Smooth muscle cell (in vitro differentiated cells): Measurements from ENCODE around the gene SLC25A13. TPM values are rescaled to one million over a fixed set of nuclear protein-coding genes. Genes with fewer than 3 reads are reported as not detected.

Experiments used
- DNase-seq: peaks from one replicate; lab custom pipeline; 2025; ENCODE audit not compliant: unreplicated experiment; lab: John Stamatoyannopoulos, UW
- H2AFZ ChIP-seq: fragments of 200-600 bp; sonication (generic); 2 replicates; pipeline ENCODE4 v1.6.0; 2016; ENCODE audit warnings: antibody characterized with exemption, low read depth, mild to moderate bottlenecking
- H3F3A ChIP-seq: fragments of 200-600 bp; sonication (generic); 2 replicates; pipeline ENCODE4 v1.6.0; 2017; ENCODE audit warnings: antibody characterized with exemption, low read depth
- H3K27ac ChIP-seq: fragments of 200-600 bp; sonication (generic); 2 replicates; pipeline ENCODE4 v1.5.1; 2016; ENCODE audit warnings: low read depth, mild to moderate bottlenecking
- H3K27me3 ChIP-seq: fragments of 200-600 bp; sonication (generic); 2 replicates; pipeline ENCODE4 v1.6.1; 2016; ENCODE audit warnings: low read depth, mild to moderate bottlenecking
- H3K36me3 ChIP-seq: fragments of 200-600 bp; sonication (generic); 2 replicates; pipeline ENCODE4 v1.5.1; 2016; ENCODE audit warnings: low read depth
- H3K4me1 ChIP-seq: fragments of 200-600 bp; sonication (generic); 2 replicates; pipeline ENCODE4 v1.5.1; 2016; ENCODE audit warnings: low read depth
- H3K4me2 ChIP-seq: fragments of 200-600 bp; sonication (generic); 2 replicates; pipeline ENCODE4 v1.6.0; 2016; ENCODE audit warnings: mild to moderate bottlenecking
- H3K4me3 ChIP-seq: fragments of 200-600 bp; sonication (generic); 2 replicates; pipeline ENCODE4 v1.5.1; 2016; ENCODE audit warnings: mild to moderate bottlenecking
- H3K79me2 ChIP-seq: fragments of 200-600 bp; sonication (generic); 2 replicates; pipeline ENCODE4 v1.6.0; 2016; ENCODE audit warnings: low read depth, mild to moderate bottlenecking
- H3K9ac ChIP-seq: fragments of 200-600 bp; sonication (generic); 2 replicates; pipeline ENCODE4 v1.6.0; 2016; ENCODE audit warnings: low read depth
- H3K9me3 ChIP-seq: fragments of 200-600 bp; sonication (generic); replicated peaks from 2 replicates; pipeline ENCODE4 v1.5.1; 2016; ENCODE audit warnings: low read depth
- H4K20me1 ChIP-seq: fragments of 200-600 bp; sonication (generic); 2 replicates; pipeline ENCODE4 v1.6.0; 2016; ENCODE audit warnings: low read depth
- WGBS: methylation state at CpG from one replicate; pipeline ENCODE4 v1.1.7; 2016; ENCODE audit warnings: low lambda C conversion rate; 5-methylcytosine and 5-hydroxymethylcytosine counted together
- polyA plus RNA-seq: library from polyadenylated mRNA; unstranded; fragments of >200 nt; fragmentation: Nextera tagmentation; extraction: Ambion mirVana; gene quantifications from 2 replicates; pipeline ENCODE4 v1.2.1, GENCODE V29; 2016
- total RNA-seq: library from RNA; depleted of rRNA; stranded (reverse); fragments of >200 nt; gene quantifications from 2 replicates; pipeline ENCODE4 v1.2.3, GENCODE V29; 2014
- TF ChIP-seq, protein P1 (sequence below): fragments of 200-600 bp; sonication (generic); IDR thresholded peaks from 2 replicates; pipeline ENCODE4 v1.5.1; 2017; ENCODE audit warnings: borderline replicate concordance, mild to moderate bottlenecking, antibody characterized with exemption; ENCODE audit not compliant: insufficient read depth, poor library complexity, severe bottlenecking

Gene SLC25A13
- total and polyA plus RNA-seq, 2 experiments from 2014 or later = 28.0 to 48.2 TPM

DNA sequence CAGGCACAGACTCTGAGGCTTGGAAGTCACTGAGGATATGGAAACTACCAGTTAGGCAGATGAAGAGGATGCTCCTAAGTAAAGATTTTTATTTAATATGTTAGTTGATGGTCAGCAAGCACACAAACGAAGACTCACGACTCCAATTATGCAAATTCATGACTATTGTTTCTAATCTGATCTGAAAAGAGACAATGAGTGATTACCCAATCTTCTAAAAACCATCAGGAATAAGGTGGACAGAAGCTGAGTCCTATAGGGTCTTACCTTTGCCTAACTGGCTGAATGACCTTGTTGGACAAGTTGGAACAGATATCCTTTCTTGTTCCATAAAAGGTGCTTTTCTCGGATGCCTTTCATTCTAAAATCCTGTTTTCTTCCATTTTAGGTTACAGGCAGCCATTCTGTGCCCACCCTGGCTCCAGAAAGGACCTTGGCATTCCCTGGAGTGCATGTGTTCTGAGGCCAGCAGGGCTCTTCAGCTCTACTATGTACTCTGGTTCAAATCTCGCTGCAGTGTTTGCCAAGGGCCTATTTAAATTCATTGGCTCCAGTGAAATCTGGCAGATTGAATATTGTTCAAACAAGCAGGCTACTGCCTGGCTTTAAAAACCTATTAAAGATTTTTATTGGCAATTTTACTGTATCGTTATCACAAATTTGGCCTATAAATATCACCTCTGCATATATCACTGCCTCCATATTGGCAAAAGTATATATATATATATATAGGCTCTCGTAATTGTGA, 77.5 kb downstream of the SLC25A13 start:
- Histone ChIP-seq H3K4me3 (no peak overlapping the region), H3K9me3 (no peaks in the 10 kb centered on the region), H3K27ac (no peak overlapping the region), H3K36me3 (no peaks in the 10 kb centered on the region), H3K4me1 (no peaks in the 10 kb centered on the region), H2AFZ (no peak overlapping the region), H3K9ac (no peak overlapping the region), H3K27me3 (no peaks in the 10 kb centered on the region), H4K20me1 (peaks cover 13% of the 10 kb centered on the region), H3F3A (no peaks in the 10 kb centered on the region), H3K79me2 (peaks cover 12% of the 10 kb centered on the region), H3K4me2 (no peak overlapping the region)
- DNase-seq = no peak
- WGBS = 77% methylated on average over 6 of the region's 6 CpGs
- TF ChIP-seq, protein P1, sequence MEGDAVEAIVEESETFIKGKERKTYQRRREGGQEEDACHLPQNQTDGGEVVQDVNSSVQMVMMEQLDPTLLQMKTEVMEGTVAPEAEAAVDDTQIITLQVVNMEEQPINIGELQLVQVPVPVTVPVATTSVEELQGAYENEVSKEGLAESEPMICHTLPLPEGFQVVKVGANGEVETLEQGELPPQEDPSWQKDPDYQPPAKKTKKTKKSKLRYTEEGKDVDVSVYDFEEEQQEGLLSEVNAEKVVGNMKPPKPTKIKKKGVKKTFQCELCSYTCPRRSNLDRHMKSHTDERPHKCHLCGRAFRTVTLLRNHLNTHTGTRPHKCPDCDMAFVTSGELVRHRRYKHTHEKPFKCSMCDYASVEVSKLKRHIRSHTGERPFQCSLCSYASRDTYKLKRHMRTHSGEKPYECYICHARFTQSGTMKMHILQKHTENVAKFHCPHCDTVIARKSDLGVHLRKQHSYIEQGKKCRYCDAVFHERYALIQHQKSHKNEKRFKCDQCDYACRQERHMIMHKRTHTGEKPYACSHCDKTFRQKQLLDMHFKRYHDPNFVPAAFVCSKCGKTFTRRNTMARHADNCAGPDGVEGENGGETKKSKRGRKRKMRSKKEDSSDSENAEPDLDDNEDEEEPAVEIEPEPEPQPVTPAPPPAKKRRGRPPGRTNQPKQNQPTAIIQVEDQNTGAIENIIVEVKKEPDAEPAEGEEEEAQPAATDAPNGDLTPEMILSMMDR = no peak

DNA sequence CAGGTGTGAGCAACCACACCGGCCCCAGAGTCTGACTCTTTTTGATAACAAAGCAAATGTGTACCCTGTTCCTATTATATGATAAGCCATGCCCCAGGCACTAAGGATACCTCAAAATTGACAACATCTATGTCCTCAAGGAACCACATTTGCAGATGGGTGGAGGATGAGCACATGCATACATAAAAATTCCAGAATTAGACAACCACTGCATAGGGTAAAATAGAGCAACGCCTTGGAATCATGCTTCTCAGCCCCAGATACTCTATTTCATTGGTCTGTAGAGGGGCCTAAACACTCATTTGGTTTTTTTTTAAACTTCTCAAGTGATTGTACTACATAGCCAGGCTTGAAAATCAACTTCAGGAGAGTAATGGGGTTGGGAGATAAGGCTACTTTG, 78.7 kb downstream of the SLC25A13 start:
- no peak overlapping the region for H2AFZ ChIP-seq
- whole genome bisulfite sequencing = 97% methylated on average over 2 of the region's 2 CpGs

DNA sequence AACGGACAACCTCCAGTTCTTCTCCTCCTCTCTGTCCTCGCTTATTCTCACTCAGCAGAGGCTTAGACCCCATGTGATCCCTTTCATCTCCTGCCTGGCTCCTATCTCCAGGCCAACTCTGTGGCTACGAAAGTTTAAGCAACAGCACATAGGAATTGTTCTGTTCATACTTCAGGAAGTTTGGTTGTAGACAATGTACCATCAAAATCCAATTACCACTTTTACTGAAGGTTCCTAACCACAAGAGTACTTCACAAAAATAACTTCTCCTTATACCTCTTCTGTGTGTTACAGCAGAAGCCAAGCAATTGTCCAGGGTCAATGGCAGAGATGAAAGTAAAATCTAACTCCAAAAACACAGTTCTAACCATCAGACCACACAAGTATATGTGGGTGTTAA, 80.0 kb downstream of the SLC25A13 start:
- Histone ChIP-seq H3F3A (no peaks in the 10 kb centered on the region), H3K9ac (no peak overlapping the region), H3K9me3 (no peaks in the 10 kb centered on the region), H3K4me2 (no peak overlapping the region), H4K20me1 (peaks cover under 1% of the 10 kb centered on the region), H3K4me1 (peaks cover 3% of the 10 kb centered on the region), H3K27ac (no peak overlapping the region), H2AFZ (no peak overlapping the region), H3K27me3 (no peaks in the 10 kb centered on the region), H3K79me2 (peaks cover 7% of the 10 kb centered on the region), H3K36me3 (no peaks in the 10 kb centered on the region), H3K4me3 (no peak overlapping the region)
- DNase-seq = no peak
- WGBS = 49% methylated on average over 3 of the region's 3 CpGs
- TF ChIP-seq, protein P1 = no peak

More for the DNA sequence above, 78.7 kb downstream of the SLC25A13 start:
- Histone ChIP-seq H3K4me1 (peaks cover 3% of the 10 kb centered on the region), H4K20me1 (peaks cover 10% of the 10 kb centered on the region), H3K9ac (no peak overlapping the region), H3K9me3 (no peaks in the 10 kb centered on the region), H3K36me3 (no peaks in the 10 kb centered on the region), H3K79me2 (peaks cover 12% of the 10 kb centered on the region), H3K4me2 (no peak overlapping the region), H3F3A (no peaks in the 10 kb centered on the region), H3K4me3 (no peak overlapping the region), H3K27me3 (no peaks in the 10 kb centered on the region), H3K27ac (no peak overlapping the region)
- TF ChIP-seq, protein P1 = no peak
- no peak for DNase-seq
